ENCODE results near the gene FANCG.
A peak's percentile ranks its signal among the peaks of the same experiment; 100 is the strongest.

Gene FANCG

GRCh38 chr9:35079426-35080341, at the start of gene FANCG:
TSS of gene FANCG (minus strand) at chr9:35079942. CDS start at chr9:35079524, 418 bp downstream.
- ATAC-seq: peak; percentile 95 to 96

GRCh38 chr9:35116898-35117551, 37.3 kb upstream of the FANCG start:
- peak; percentile 69 to 72 for ATAC-seq

GRCh38 chr9:35116539-35116897, 36.8 kb upstream of the FANCG start:
- ATAC-seq: no peak

GRCh38 chr9:35115680-35116538, 36.2 kb upstream of the FANCG start, which contains the start of gene ATOSB:
TSS of gene ATOSB (minus strand) at chr9:35115862. CDS start at chr9:35108274, 7,588 bp downstream.
- ATAC-seq: peak; percentile 70 to 77

GRCh38 chr9:35114840-35115628, 35.3 kb upstream of the FANCG start:
- no peak for ATAC-seq

- no peak for ATAC-seq
These were observed 34.5 kb upstream of the FANCG start for GRCh38 chr9:35114113-35114839.

GRCh38 chr9:35112257-35113020, 32.7 kb upstream of the FANCG start:
- ATAC-seq: no peak

GRCh38 chr9:35111001-35111933, 31.5 kb upstream of the FANCG start:
- peak; percentile 83 for ATAC-seq

- no peak for ATAC-seq
These were observed 30.6 kb upstream of the FANCG start for GRCh38 chr9:35110327-35110761.

- no peak for ATAC-seq
These were observed 29.3 kb upstream of the FANCG start for GRCh38 chr9:35108946-35109575.

GRCh38 chr9:35108461-35108860, 28.7 kb upstream of the FANCG start:
- ATAC-seq: no peak

GRCh38 chr9:35107297-35108290, 27.9 kb upstream of the FANCG start:
- ATAC-seq: no peak

GRCh38 chr9:35106343-35106730, 26.6 kb upstream of the FANCG start:
- no peak for ATAC-seq

GRCh38 chr9:35105571-35106342, 26.0 kb upstream of the FANCG start:
- no peak for ATAC-seq

GRCh38 chr9:35105126-35105525, 25.4 kb upstream of the FANCG start:
- no peak for ATAC-seq

GRCh38 chr9:35104586-35104985, 24.8 kb upstream of the FANCG start:
- no peak for ATAC-seq
